GM12864 (cell line): ENCODE results near the gene CNKSR2.

Source experiments
- DNase-seq: peaks from one replicate; pipeline ENCODE4 v3.0.0-alpha.2; 2011; ENCODE audit warnings: low read depth
- H3K4me3 ChIP-seq: 2 replicates; pipeline ENCODE4 v1.5.1; 2011; ENCODE audit warnings: mild to moderate bottlenecking, low read depth, low read length, control low read depth
- TF ChIP-seq, protein P1 (sequence below): IDR thresholded peaks from 2 replicates; pipeline ENCODE4 v1.5.1; 2011; ENCODE audit warnings: low read depth, mild to moderate bottlenecking, moderate library complexity, low read length, control low read depth, inconsistent platforms; ENCODE audit errors: missing control alignments

CNKSR2 gene

DNA sequence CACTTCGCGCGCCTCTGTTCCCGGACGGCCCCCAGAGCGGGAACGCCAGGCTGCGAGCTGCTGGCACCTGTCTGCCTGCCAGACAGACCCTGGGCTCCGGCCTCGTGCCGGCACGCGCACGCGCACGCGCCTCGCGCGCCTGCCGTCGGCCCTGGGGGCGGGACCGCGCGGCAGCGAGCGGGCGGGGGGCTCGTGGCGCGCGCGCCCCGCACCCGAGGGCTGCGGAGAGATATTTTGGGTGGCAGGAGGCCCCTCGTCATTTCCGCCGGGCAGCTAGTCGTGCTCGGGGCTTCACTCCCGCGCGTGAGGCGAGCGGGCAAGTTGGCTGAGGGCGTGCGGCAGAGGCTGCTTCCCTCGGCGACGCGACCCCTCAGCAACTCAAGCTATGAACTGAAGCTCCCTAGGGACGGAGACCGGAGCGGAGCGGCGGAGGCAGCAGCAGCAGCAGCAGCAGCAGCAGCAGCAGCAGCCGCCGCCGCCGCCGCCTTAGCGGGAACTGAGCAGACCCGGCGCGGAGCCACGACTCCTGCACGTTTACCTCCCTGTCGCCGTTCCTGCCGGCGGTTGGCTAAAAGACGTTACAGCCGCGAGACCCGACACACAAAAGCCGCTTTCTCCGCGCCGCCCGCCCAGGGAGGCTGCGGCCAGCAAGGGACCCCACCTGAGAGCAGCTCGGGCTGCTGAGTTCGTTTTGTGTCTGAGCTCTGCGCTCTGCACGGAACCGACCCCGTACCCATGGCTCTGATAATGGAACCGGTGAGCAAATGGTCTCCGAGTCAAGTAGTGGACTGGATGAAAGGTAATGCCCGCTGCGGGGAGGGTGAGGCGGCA is at the start of gene CNKSR2:
Gene CNKSR2 (plus strand): TSS at position 256 of the 831 bp plus-strand sequence. CDS start 480 bp downstream, at position 736.
- DNase-seq: no peak
- peak within 1 kb of the TSS; percentile 43 for H3K4me3 ChIP-seq
- TF ChIP-seq, protein P1, sequence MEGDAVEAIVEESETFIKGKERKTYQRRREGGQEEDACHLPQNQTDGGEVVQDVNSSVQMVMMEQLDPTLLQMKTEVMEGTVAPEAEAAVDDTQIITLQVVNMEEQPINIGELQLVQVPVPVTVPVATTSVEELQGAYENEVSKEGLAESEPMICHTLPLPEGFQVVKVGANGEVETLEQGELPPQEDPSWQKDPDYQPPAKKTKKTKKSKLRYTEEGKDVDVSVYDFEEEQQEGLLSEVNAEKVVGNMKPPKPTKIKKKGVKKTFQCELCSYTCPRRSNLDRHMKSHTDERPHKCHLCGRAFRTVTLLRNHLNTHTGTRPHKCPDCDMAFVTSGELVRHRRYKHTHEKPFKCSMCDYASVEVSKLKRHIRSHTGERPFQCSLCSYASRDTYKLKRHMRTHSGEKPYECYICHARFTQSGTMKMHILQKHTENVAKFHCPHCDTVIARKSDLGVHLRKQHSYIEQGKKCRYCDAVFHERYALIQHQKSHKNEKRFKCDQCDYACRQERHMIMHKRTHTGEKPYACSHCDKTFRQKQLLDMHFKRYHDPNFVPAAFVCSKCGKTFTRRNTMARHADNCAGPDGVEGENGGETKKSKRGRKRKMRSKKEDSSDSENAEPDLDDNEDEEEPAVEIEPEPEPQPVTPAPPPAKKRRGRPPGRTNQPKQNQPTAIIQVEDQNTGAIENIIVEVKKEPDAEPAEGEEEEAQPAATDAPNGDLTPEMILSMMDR: no peak

DNA sequence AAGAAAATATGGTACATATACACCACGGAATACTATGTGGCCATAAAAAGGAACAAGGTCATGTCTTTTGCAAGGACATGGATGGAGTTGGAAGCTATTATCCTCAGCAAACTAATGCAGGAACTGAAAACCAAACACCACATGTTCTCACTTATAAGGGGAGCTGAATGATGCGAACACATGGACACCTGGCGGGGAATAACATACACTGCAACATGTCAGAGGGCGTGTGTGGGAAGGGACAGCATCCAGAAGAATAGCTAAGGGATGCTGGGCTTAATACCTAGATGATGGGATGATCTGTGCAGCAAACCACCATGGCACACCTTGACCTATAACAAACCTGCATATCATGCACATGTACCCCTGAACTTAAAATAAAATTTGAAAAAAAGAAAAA is 19.5 kb upstream of the CNKSR2 start:
- DNase-seq: no peak
- no peak overlapping the region for H3K4me3 ChIP-seq
- TF ChIP-seq, protein P1: no peak

DNA sequence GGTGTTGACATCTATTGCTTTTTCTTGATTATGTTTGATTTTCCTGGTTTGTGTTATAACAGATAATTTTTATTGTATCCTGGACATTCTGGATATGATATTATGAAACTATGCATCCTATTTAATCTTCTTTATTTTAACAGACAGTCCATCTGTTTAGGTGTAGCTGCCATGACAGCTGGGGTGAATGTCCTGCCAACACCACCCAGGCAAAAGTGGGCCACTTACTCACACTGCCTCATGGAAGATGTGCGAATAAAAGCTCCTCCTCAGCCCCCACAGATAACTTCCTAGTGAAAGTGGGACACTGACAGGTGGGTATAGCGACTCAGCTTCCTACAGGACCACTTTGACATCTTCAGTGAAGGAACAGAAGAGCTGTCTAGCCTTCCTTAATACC is 18.4 kb upstream of the CNKSR2 start:
- H3K4me3 ChIP-seq: no peak overlapping the region
- TF ChIP-seq, protein P1: no peak
- DNase-seq: no peak

DNA sequence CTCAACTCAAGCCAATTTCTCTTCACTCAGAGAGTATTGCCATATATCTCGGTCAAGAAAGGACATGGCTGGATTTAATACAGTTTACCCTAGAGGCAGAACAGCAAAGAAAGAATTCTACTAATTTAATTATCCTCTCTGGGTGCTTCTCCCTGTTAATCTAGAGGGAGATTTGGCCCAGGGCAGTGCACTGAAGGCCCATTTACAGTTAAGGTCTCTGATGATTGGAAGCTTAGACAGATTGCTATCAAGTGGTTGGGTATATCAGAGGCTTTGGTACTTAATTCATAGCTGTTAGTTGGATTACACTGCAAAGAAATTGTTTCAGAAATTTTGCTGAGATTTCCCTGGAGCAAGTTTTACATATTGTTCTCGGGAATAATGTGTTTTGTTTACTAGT is 4.6 kb upstream of the CNKSR2 start:
- H3K4me3 ChIP-seq: no peak overlapping the region
- DNase-seq: no peak
- TF ChIP-seq, protein P1: no peak

DNA sequence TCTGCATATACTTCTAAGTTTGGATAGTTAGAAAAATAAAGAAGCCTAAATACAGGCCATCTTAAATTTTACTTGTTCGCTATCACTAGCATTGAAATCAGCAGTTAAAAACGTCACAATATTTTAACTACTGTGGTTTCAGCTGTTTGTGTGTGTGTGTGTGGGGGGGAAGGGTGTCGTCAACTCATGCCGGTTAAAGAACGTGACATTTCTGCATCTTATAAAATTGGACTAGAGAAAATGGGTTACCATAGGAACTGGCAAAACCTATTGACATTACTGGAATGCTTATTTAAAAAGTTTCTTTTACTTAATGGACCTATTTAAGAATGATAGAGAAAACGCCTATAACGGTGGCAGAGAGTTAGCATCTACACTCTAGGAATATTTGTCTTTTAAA is 1.2 kb upstream of the CNKSR2 start:
- H3K4me3 ChIP-seq: no peak overlapping the region
- TF ChIP-seq, protein P1: no peak
- no peak for DNase-seq

DNA sequence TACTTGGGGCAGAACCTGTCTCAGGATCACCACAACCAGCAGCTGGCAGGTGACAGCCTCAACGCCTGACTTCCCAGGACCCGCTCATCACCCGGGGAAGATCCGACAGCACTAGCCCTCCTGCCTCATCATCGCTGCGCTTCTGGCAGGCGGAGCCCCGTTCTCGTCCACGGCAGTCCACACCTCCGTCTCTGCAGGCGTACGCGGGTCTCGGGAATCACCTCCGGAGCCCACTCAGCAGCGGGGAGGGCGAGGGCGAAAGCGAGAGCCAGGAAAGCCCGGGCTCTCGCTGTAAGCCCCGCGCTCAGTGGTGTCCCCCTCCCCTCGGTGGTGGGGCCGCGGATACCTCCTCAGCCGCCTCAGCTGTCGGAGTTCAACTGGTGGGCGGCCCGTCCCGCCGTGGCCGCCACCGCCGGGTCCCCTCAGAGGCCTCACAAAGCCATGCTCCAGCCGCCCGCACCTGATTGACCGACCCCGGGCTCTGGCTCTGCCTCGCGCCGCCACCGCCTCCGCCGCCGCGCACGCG is 518 bp upstream of the CNKSR2 start:
- peak overlapping the region; percentile 43 for H3K4me3 ChIP-seq

More for the DNA sequence above, 518 bp upstream of the CNKSR2 start:
- TF ChIP-seq, protein P1: no peak
- no peak for DNase-seq
